Cortex of kidney (tissue), 1 donor: ENCODE data around the gene DAB1.
"Not testable (repeated sequence)": the region's sequence is repeated elsewhere in the genome, so short reads cannot be mapped to it uniquely, and the experiment has no call there.

Source experiments
- DNase-seq: peaks from one replicate; lab custom pipeline; 2025; lab: John Stamatoyannopoulos, UW

DAB1 gene

GRCh38 chr1:57272150-57272549, 151.7 kb downstream of the DAB1 start:
- no peak for DNase-seq

GRCh38 chr1:57270927-57271698, 152.7 kb downstream of the DAB1 start:
- no peak for DNase-seq

GRCh38 chr1:57269630-57270225, 154.1 kb downstream of the DAB1 start:
- no peak for DNase-seq

- no peak for DNase-seq
Measured at GRCh38 chr1:57265104-57265503, 158.8 kb downstream of the DAB1 start.

- no peak for DNase-seq
Measured at GRCh38 chr1:57262472-57262871, 161.4 kb downstream of the DAB1 start.

- DNase-seq, result no peak
Measured at GRCh38 chr1:57258557-57259325, 165.1 kb downstream of the DAB1 start.

- no peak for DNase-seq
Measured at GRCh38 chr1:57255945-57256344, 167.9 kb downstream of the DAB1 start.

- no peak for DNase-seq
Measured at GRCh38 chr1:57254022-57254421, 169.8 kb downstream of the DAB1 start.

GRCh38 chr1:57252597-57253294, 171.1 kb downstream of the DAB1 start:
- no peak for DNase-seq

- no peak for DNase-seq
Measured at GRCh38 chr1:57250021-57250420, 173.8 kb downstream of the DAB1 start.

GRCh38 chr1:57249511-57249910, 174.3 kb downstream of the DAB1 start:
- DNase-seq, result no peak

GRCh38 chr1:57248830-57249229, 175.0 kb downstream of the DAB1 start:
- DNase-seq, result no peak

GRCh38 chr1:57238233-57238781, 185.6 kb downstream of the DAB1 start:
- no peak for DNase-seq

GRCh38 chr1:57235730-57236510, 187.9 kb downstream of the DAB1 start:
- DNase-seq, result no peak

- DNase-seq, result no peak
Measured at GRCh38 chr1:57234459-57234858, 189.4 kb downstream of the DAB1 start.

- DNase-seq, result no peak
Measured at GRCh38 chr1:57232500-57232899, 191.4 kb downstream of the DAB1 start.

- DNase-seq, result no peak
Measured at GRCh38 chr1:57229998-57230397, 193.9 kb downstream of the DAB1 start.

GRCh38 chr1:57229076-57229475, 194.8 kb downstream of the DAB1 start:
- DNase-seq, result no peak

- DNase-seq, result no peak
Measured at GRCh38 chr1:57222801-57223200, 201.1 kb downstream of the DAB1 start.

- no peak for DNase-seq
Measured at GRCh38 chr1:57222307-57222706, 201.6 kb downstream of the DAB1 start.

- DNase-seq, result not testable (repeated sequence)
Measured at GRCh38 chr1:57220905-57221304, 203.0 kb downstream of the DAB1 start.
